Skeletal muscle satellite cell (primary cell): ENCODE results near the gene SPRY1.

Source experiments
- H3K27me3 ChIP-seq: 2 replicates; pipeline ENCODE4 v1.7.0; 2013; ENCODE audit warnings: low read length; ENCODE audit not compliant: control insufficient read depth, insufficient read depth
- H3K36me3 ChIP-seq: 2 replicates; pipeline ENCODE4 v1.7.0; 2013; ENCODE audit warnings: mild to moderate bottlenecking, control low read depth, low read length; ENCODE audit not compliant: insufficient read depth
- H3K4me1 ChIP-seq: 2 replicates; pipeline ENCODE4 v1.7.0; 2013; ENCODE audit warnings: low read length; ENCODE audit not compliant: control insufficient read depth, insufficient read depth
- H3K4me2 ChIP-seq: 2 replicates; pipeline ENCODE4 v1.7.0; 2013; ENCODE audit warnings: mild to moderate bottlenecking, low read length
- H3K4me3 ChIP-seq: 2 replicates; pipeline ENCODE4 v1.7.0; 2013; ENCODE audit warnings: low read length
- H3K9ac ChIP-seq: 2 replicates; pipeline ENCODE4 v1.7.0; 2013; ENCODE audit warnings: mild to moderate bottlenecking, low read depth, low read length, moderate library complexity
- H3K9me3 ChIP-seq: replicated peaks from 2 replicates; pipeline ENCODE4 v1.7.0; 2013; ENCODE audit warnings: mild to moderate bottlenecking, control low read depth, low read length

SPRY1 gene

GRCh38 chr4:123402121-123402465, 5.5 kb downstream of the SPRY1 start:
- peaks cover 18% of the 10 kb centered on the region for H3K4me1 ChIP-seq
- H3K4me2 ChIP-seq: no peak overlapping the region
- no peaks in the 10 kb centered on the region for H3K9me3 ChIP-seq
- H3K36me3 ChIP-seq: peaks cover 17% of the 10 kb centered on the region
- no peak overlapping the region for H3K9ac ChIP-seq
- H3K27me3 ChIP-seq: no peaks in the 10 kb centered on the region
- H3K4me3 ChIP-seq: no peak overlapping the region

- H3K36me3 ChIP-seq: peaks cover 17% of the 10 kb centered on the region
- H3K9ac ChIP-seq: no peak overlapping the region
- H3K4me3 ChIP-seq: no peak overlapping the region
- H3K27me3 ChIP-seq: no peaks in the 10 kb centered on the region
- H3K4me2 ChIP-seq: no peak overlapping the region
- no peaks in the 10 kb centered on the region for H3K9me3 ChIP-seq
- peaks cover 18% of the 10 kb centered on the region for H3K4me1 ChIP-seq
Observed at GRCh38 chr4:123403080-123403604, 6.5 kb downstream of the SPRY1 start.

GRCh38 chr4:123404533-123404932, 7.9 kb downstream of the SPRY1 start:
- H3K4me3 ChIP-seq: no peak overlapping the region
- H3K36me3 ChIP-seq: peaks cover 17% of the 10 kb centered on the region
- no peaks in the 10 kb centered on the region for H3K9me3 ChIP-seq
- no peak overlapping the region for H3K9ac ChIP-seq
- no peak overlapping the region for H3K4me2 ChIP-seq
- H3K4me1 ChIP-seq: peaks cover 18% of the 10 kb centered on the region
- H3K27me3 ChIP-seq: no peaks in the 10 kb centered on the region

- H3K4me2 ChIP-seq: no peak overlapping the region
- peaks cover 17% of the 10 kb centered on the region for H3K36me3 ChIP-seq
- peaks cover 17% of the 10 kb centered on the region for H3K4me1 ChIP-seq
- no peak overlapping the region for H3K9ac ChIP-seq
- no peak overlapping the region for H3K4me3 ChIP-seq
- H3K27me3 ChIP-seq: no peaks in the 10 kb centered on the region
- H3K9me3 ChIP-seq: no peaks in the 10 kb centered on the region
Observed at GRCh38 chr4:123405267-123405865, 8.8 kb downstream of the SPRY1 start.

- no peak overlapping the region for H3K4me3 ChIP-seq
- peaks cover 14% of the 10 kb centered on the region for H3K36me3 ChIP-seq
- no peak overlapping the region for H3K4me2 ChIP-seq
- H3K27me3 ChIP-seq: no peaks in the 10 kb centered on the region
- H3K4me1 ChIP-seq: peaks cover 5% of the 10 kb centered on the region
- H3K9ac ChIP-seq: no peak overlapping the region
- H3K9me3 ChIP-seq: no peaks in the 10 kb centered on the region
Observed at GRCh38 chr4:123406872-123407271, 10.3 kb downstream of the SPRY1 start.

GRCh38 chr4:123408471-123409084, 12.0 kb downstream of the SPRY1 start:
- H3K9me3 ChIP-seq: no peaks in the 10 kb centered on the region
- no peak overlapping the region for H3K9ac ChIP-seq
- peaks cover 4% of the 10 kb centered on the region for H3K4me1 ChIP-seq
- no peaks in the 10 kb centered on the region for H3K27me3 ChIP-seq
- no peaks in the 10 kb centered on the region for H3K36me3 ChIP-seq
- H3K4me3 ChIP-seq: no peak overlapping the region
- no peak overlapping the region for H3K4me2 ChIP-seq

GRCh38 chr4:123409334-123409733, 12.7 kb downstream of the SPRY1 start:
- no peaks in the 10 kb centered on the region for H3K9me3 ChIP-seq
- no peaks in the 10 kb centered on the region for H3K36me3 ChIP-seq
- no peak overlapping the region for H3K4me2 ChIP-seq
- H3K4me3 ChIP-seq: no peak overlapping the region
- H3K9ac ChIP-seq: no peak overlapping the region
- no peaks in the 10 kb centered on the region for H3K27me3 ChIP-seq
- peaks cover 4% of the 10 kb centered on the region for H3K4me1 ChIP-seq

GRCh38 chr4:123411514-123411913, 14.9 kb downstream of the SPRY1 start:
- peaks cover 16% of the 10 kb centered on the region for H3K4me1 ChIP-seq
- H3K4me3 ChIP-seq: no peak overlapping the region
- no peak overlapping the region for H3K4me2 ChIP-seq
- no peaks in the 10 kb centered on the region for H3K27me3 ChIP-seq
- H3K36me3 ChIP-seq: no peaks in the 10 kb centered on the region
- H3K9ac ChIP-seq: no peak overlapping the region
- H3K9me3 ChIP-seq: no peaks in the 10 kb centered on the region

GRCh38 chr4:123412091-123412505, 15.5 kb downstream of the SPRY1 start:
- H3K4me3 ChIP-seq: no peak overlapping the region
- H3K36me3 ChIP-seq: no peaks in the 10 kb centered on the region
- H3K9ac ChIP-seq: no peak overlapping the region
- H3K4me2 ChIP-seq: no peak overlapping the region
- no peaks in the 10 kb centered on the region for H3K27me3 ChIP-seq
- H3K4me1 ChIP-seq: peaks cover 19% of the 10 kb centered on the region
- H3K9me3 ChIP-seq: no peaks in the 10 kb centered on the region

GRCh38 chr4:123412700-123413512, 16.3 kb downstream of the SPRY1 start:
- Histone ChIP-seq H3K9ac (no peak overlapping the region), H3K4me3 (no peak overlapping the region), H3K36me3 (no peaks in the 10 kb centered on the region), H3K9me3 (no peaks in the 10 kb centered on the region), H3K27me3 (no peaks in the 10 kb centered on the region), H3K4me1 (peaks cover 26% of the 10 kb centered on the region), H3K4me2 (no peak overlapping the region)

- Histone ChIP-seq H3K9ac (peak overlapping the region; percentile 39), H3K4me1 (peaks cover 37% of the 10 kb centered on the region), H3K36me3 (no peaks in the 10 kb centered on the region), H3K9me3 (no peaks in the 10 kb centered on the region), H3K27me3 (no peaks in the 10 kb centered on the region), H3K4me3 (no peak overlapping the region), H3K4me2 (no peak overlapping the region)
Observed at GRCh38 chr4:123415576-123415975, 19.0 kb downstream of the SPRY1 start.
